DND-41 (cell line): ENCODE measurements around the gene FBL.

Experiments
- ATAC-seq: fragments of 200-7000 bp; cut with Tn5 transposase; 3 replicates; pipeline ENCODE4 v1.9.1; 2021; ENCODE audit warnings: low read depth; ENCODE audit not compliant: insufficient read depth
- DNase-seq: peaks from one replicate; pipeline ENCODE4 v3.0.0-alpha.2; 2020
- H2AFZ ChIP-seq: 2 replicates; pipeline ENCODE4 v1.6.0; 2012; ENCODE audit warnings: low read depth, low read length
- H3K27ac ChIP-seq: 2 replicates; pipeline ENCODE4 v1.5.1; 2012; ENCODE audit warnings: low read length, inconsistent platforms
- H3K27me3 ChIP-seq: fragments of 200-600 bp; sonication (generic); 2 replicates; pipeline ENCODE4 v1.6.0; 2012; ENCODE audit warnings: low read length, mild to moderate bottlenecking, inconsistent platforms; ENCODE audit not compliant: insufficient read depth, poor library complexity
- H3K36me3 ChIP-seq: 2 replicates; pipeline ENCODE4 v1.5.1; 2012; ENCODE audit warnings: low read length, inconsistent platforms; ENCODE audit not compliant: insufficient read depth
- H3K4me1 ChIP-seq: 2 replicates; pipeline ENCODE4 v1.5.1; 2012; ENCODE audit warnings: mild to moderate bottlenecking, low read length; ENCODE audit not compliant: insufficient read depth
- H3K4me2 ChIP-seq: 2 replicates; pipeline ENCODE4 v1.6.0; 2012; ENCODE audit warnings: mild to moderate bottlenecking, moderate library complexity, low read length, inconsistent platforms; ENCODE audit not compliant: insufficient read depth
- H3K4me3 ChIP-seq, 2 experiments: fragments of 200-600 bp in 1 of 2; shearing (Covaris generic) in 1 of 2; 2 replicates each; pipeline ENCODE4 v1.5.1; 2012 to 2016; ENCODE audit warnings: inconsistent platforms in 2 of 2, low read length in 2 of 2, mild to moderate bottlenecking in 2 of 2, low read depth in 1 of 2, moderate library complexity in 1 of 2
- H3K79me2 ChIP-seq: 2 replicates; pipeline ENCODE4 v1.6.0; 2012; ENCODE audit warnings: low read length, inconsistent platforms; ENCODE audit not compliant: insufficient read depth
- H3K9ac ChIP-seq: 2 replicates; pipeline ENCODE4 v1.6.0; 2012; ENCODE audit warnings: low read depth, mild to moderate bottlenecking, inconsistent platforms, low read length, moderate library complexity
- H3K9me3 ChIP-seq: 2 replicates; pipeline ENCODE4 v1.5.1; 2012; ENCODE audit warnings: low read length, moderate library complexity, mild to moderate bottlenecking, inconsistent platforms; ENCODE audit not compliant: insufficient read depth, severe bottlenecking
- H4K20me1 ChIP-seq: 2 replicates; pipeline ENCODE4 v1.6.0; 2012; ENCODE audit warnings: low read length; ENCODE audit not compliant: insufficient read depth
- EZH2 ChIP-seq: IDR thresholded peaks from 3 replicates; pipeline ENCODE4 v1.6.1; 2012; ENCODE audit warnings: borderline replicate concordance, low read depth, mild to moderate bottlenecking, moderate library complexity, low read length, inconsistent platforms; ENCODE audit not compliant: severe bottlenecking
- TF ChIP-seq, protein P1 (sequence below): IDR thresholded peaks from 2 replicates; pipeline ENCODE4 v1.5.1; 2012; ENCODE audit warnings: borderline replicate concordance, low read length, moderate library complexity, mild to moderate bottlenecking; ENCODE audit not compliant: poor library complexity, severe bottlenecking; ENCODE audit errors: extremely low read depth

FBL gene

GRCh38 chr19:39845172-39845571 lies 1.0 kb downstream of the FBL start:
- DNase-seq: no peak
- Histone ChIP-seq H3K4me1 (peaks cover 45% of the 10 kb centered on the region), H3K4me2 (peak overlapping the region; percentile 83), H3K9me3 (no peaks in the 10 kb centered on the region), H3K79me2 (peaks cover 59% of the 10 kb centered on the region), H3K27ac (peak overlapping the region; percentile 83), H3K27me3 (no peaks in the 10 kb centered on the region), H4K20me1 (peaks cover 54% of the 10 kb centered on the region), H3K36me3 (peaks cover 19% of the 10 kb centered on the region), H2AFZ (no peak overlapping the region; the same call in 1 of the 2 replicates), H3K9ac (peak overlapping the region; percentile 71), H3K4me3 (peak overlapping the region; percentile 95 to 99)
- TF ChIP-seq EZH2: no peak
- no peak for ATAC-seq

- Histone ChIP-seq H2AFZ (no peak overlapping the region), H3K4me3 (peak overlapping the region; percentile 95 to 99; a peak in 3 of 4 replicates), H3K27me3 (no peaks in the 10 kb centered on the region), H3K36me3 (peaks cover 29% of the 10 kb centered on the region), H3K4me1 (peaks cover 45% of the 10 kb centered on the region), H4K20me1 (peaks cover 64% of the 10 kb centered on the region), H3K27ac (peak overlapping the region; percentile 42; the same call in 1 of the 2 replicates), H3K79me2 (peaks cover 69% of the 10 kb centered on the region), H3K4me2 (peak overlapping the region; percentile 83), H3K9me3 (no peaks in the 10 kb centered on the region), H3K9ac (peak overlapping the region; percentile 71)
- DNase-seq (peak; percentile 33), ATAC-seq (no peak)
- TF ChIP-seq, protein P1, sequence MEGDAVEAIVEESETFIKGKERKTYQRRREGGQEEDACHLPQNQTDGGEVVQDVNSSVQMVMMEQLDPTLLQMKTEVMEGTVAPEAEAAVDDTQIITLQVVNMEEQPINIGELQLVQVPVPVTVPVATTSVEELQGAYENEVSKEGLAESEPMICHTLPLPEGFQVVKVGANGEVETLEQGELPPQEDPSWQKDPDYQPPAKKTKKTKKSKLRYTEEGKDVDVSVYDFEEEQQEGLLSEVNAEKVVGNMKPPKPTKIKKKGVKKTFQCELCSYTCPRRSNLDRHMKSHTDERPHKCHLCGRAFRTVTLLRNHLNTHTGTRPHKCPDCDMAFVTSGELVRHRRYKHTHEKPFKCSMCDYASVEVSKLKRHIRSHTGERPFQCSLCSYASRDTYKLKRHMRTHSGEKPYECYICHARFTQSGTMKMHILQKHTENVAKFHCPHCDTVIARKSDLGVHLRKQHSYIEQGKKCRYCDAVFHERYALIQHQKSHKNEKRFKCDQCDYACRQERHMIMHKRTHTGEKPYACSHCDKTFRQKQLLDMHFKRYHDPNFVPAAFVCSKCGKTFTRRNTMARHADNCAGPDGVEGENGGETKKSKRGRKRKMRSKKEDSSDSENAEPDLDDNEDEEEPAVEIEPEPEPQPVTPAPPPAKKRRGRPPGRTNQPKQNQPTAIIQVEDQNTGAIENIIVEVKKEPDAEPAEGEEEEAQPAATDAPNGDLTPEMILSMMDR: peak; percentile 85
- no peak for TF ChIP-seq EZH2
Observed at GRCh38 chr19:39843919-39844793, 2.0 kb downstream of the FBL start.

DNA sequence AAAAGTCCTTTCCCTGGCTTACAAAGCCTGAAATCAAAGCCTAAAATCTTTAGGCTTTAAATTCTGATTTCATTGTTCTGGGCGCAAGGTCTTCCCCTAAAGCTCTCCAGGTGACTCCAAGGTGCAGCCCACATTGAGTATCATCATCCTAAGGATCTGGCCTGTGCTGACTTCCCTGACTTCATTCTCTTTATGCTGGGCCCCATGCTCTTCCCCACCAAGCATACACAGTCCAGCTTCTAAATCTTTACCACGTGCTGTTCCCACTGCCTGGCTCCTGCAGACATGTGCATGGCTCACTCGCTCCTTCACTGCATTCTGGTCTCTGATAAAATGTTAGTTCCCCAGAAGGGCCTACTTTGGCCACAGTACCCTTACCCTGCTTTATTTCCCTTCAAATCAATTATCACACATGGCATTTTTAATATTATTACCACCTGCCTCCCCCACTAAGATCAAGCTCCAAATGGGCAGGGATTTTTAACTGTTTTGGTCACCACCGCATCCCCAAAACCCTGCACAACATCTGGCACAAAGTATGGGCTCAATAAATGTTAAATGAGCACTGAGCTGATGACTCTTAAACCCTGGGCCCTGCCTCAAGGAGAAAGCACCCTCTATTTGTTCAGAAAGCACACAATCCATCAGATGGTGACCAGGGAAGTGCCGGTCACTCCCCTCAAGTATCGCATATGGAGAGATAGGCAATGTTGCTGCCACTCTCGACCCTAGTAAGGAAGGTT lies 3.3 kb downstream of the FBL start:
- Histone ChIP-seq H3K27me3 (no peaks in the 10 kb centered on the region), H3K4me2 (peak overlapping the region; percentile 83), H3K9ac (peak overlapping the region; percentile 71; the same call in 1 of the 2 replicates), H4K20me1 (peaks cover 69% of the 10 kb centered on the region), H3K9me3 (no peaks in the 10 kb centered on the region), H3K27ac (peak overlapping the region; percentile 37; the same call in 1 of the 2 replicates), H3K79me2 (peaks cover 77% of the 10 kb centered on the region), H3K4me3 (peak overlapping the region in 1 of 2 experiments; percentile 35; a peak in 2 of 4 replicates), H3K4me1 (peaks cover 45% of the 10 kb centered on the region), H2AFZ (no peak overlapping the region), H3K36me3 (peaks cover 42% of the 10 kb centered on the region)
- ATAC-seq (no peak), DNase-seq (no peak)
- no peak for TF ChIP-seq EZH2
- TF ChIP-seq, protein P1: no peak
